ENCODE measurements around the gene SCRT2. TPM values are rescaled to one million over a fixed set of nuclear protein-coding genes. Genes with fewer than 3 reads are reported as not detected.

Gene SCRT2
- total and polyA plus RNA-seq, 9 of the 15 experiments (the other 6 are each of a cell fraction or from before 2014, with no cell fraction given): 0.04 to 0.75 (median 0.13) TPM; not detected in 2

- TF ChIP-seq GMEB1 (CRISPR knock-in tag; IDR thresholded peaks at IDR 0.05) (no peak), TAL1 (IDR thresholded peaks at IDR 0.05) (no peak), YY1 (IDR thresholded peaks at IDR 0.05; ENCODE audit: borderline replicate concordance in 1 of 3, control insufficient read depth in 1 of 3, extremely low read depth in 1 of 3, insufficient read depth in 3 of 3, insufficient read length in 1 of 3, insufficient replicate concordance in 2 of 3, low read depth in 1 of 3, low read length in 2 of 3) (peak in 1 of 3 experiments; percentile 43), TAF15 (IDR thresholded peaks at IDR 0.05; ENCODE audit: low read depth, low read length) (no peak), CTCFL (IDR thresholded peaks at IDR 0.05; ENCODE audit: borderline replicate concordance, insufficient read depth, low read depth, low read length, poor library complexity, severe bottlenecking) (no peak), PML (IDR thresholded peaks at IDR 0.05; ENCODE audit: low read length) (no peak), SMARCE1 (IDR thresholded peaks at IDR 0.05) (0 out of 2 replicates have a peak, but pooled peaks have one; percentile 43), FOXP1 (CRISPR knock-in tag; IDR thresholded peaks at IDR 0.05) (peak; percentile 13; the same call in 1 of the 2 replicates), VEZF1 (CRISPR knock-in tag; IDR thresholded peaks at IDR 0.05) (no peak), ZNF592 (IDR thresholded peaks at IDR 0.05) (peak; percentile 84), NR2F6 (CRISPR knock-in tag; IDR thresholded peaks at IDR 0.05) (no peak), ARID1B (IDR thresholded peaks at IDR 0.05) (peak; percentile 26; the same call in 1 of the 2 replicates), POLR2A (conservative IDR thresholded peaks at IDR 0.05) (peak; percentile 62), EP400 (IDR thresholded peaks at IDR 0.05) (peak; percentile 75), ZNF699 (CRISPR knock-in tag; IDR thresholded peaks at IDR 0.05; ENCODE audit: insufficient replicate concordance) (no peak), HEY1 (CRISPR knock-in tag; IDR thresholded peaks at IDR 0.05; ENCODE audit: borderline replicate concordance) (no peak), TARDBP (IDR thresholded peaks at IDR 0.05) (no peak)
Measured at GRCh38 chr20:651713-652614, 23.6 kb downstream of the SCRT2 start (continued).

Measured in K562 (cell line).